ENCODE results near the gene OLIG1.

DNA sequence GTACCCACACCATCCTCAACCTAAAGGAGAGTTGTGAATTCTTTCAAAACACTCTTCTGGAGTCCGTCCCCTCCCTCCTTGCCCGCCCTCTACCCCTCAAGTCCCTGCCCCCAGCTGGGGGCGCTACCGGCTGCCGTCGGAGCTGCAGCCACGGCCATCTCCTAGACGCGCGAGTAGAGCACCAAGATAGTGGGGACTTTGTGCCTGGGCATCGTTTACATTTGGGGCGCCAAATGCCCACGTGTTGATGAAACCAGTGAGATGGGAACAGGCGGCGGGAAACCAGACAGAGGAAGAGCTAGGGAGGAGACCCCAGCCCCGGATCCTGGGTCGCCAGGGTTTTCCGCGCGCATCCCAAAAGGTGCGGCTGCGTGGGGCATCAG lies 44.8 kb upstream of the OLIG1 start:
- TF ChIP-seq, protein P1, sequence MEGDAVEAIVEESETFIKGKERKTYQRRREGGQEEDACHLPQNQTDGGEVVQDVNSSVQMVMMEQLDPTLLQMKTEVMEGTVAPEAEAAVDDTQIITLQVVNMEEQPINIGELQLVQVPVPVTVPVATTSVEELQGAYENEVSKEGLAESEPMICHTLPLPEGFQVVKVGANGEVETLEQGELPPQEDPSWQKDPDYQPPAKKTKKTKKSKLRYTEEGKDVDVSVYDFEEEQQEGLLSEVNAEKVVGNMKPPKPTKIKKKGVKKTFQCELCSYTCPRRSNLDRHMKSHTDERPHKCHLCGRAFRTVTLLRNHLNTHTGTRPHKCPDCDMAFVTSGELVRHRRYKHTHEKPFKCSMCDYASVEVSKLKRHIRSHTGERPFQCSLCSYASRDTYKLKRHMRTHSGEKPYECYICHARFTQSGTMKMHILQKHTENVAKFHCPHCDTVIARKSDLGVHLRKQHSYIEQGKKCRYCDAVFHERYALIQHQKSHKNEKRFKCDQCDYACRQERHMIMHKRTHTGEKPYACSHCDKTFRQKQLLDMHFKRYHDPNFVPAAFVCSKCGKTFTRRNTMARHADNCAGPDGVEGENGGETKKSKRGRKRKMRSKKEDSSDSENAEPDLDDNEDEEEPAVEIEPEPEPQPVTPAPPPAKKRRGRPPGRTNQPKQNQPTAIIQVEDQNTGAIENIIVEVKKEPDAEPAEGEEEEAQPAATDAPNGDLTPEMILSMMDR (IDR thresholded peaks at IDR 0.05; ENCODE audit: control extremely low read depth in 1 of 3, insufficient read depth in 1 of 3, low read depth in 1 of 3, low read length in 3 of 3): peak in 2 of 3 experiments; percentile 58 to 60; a peak in 3 of 4 replicates
- TF ChIP-seq POLR2AphosphoS5 (IDR thresholded peaks at IDR 0.05; ENCODE audit: low read depth, low read length) (no peak), ZNF274 (IDR thresholded peaks at IDR 0.05; ENCODE audit: borderline replicate concordance, extremely low read depth, low read length) (no peak), EGR1 (IDR thresholded peaks at IDR 0.05; ENCODE audit: borderline replicate concordance, low read depth, low read length) (no peak), KDM1A (IDR thresholded peaks at IDR 0.05; ENCODE audit: borderline replicate concordance, low read length) (no peak; the same call in 1 of the 2 replicates), SIN3A (conservative IDR thresholded peaks at IDR 0.05 in 1 of 2, IDR thresholded peaks at IDR 0.05 in 1 of 2; ENCODE audit: low read depth in 1 of 2, low read length in 2 of 2) (no peak), RXRA (IDR thresholded peaks at IDR 0.05; ENCODE audit: insufficient read depth, low read depth, low read length) (no peak), JUND (IDR thresholded peaks at IDR 0.05; ENCODE audit: low read length) (no peak), YY1 (IDR thresholded peaks at IDR 0.05; ENCODE audit: low read depth, low read length) (no peak), RAD21 (IDR thresholded peaks at IDR 0.05 in 1 of 2, conservative IDR thresholded peaks at IDR 0.05 in 1 of 2; ENCODE audit: low read depth in 2 of 2, low read length in 2 of 2) (peak; percentile 51 to 64; a peak in 3 of 4 replicates), CREB1 (IDR thresholded peaks at IDR 0.05) (no peak), POLR2A (IDR thresholded peaks at IDR 0.05; ENCODE audit: control extremely low read depth in 1 of 2, low read depth in 2 of 2, low read length in 2 of 2) (no peak), BCL11A (IDR thresholded peaks at IDR 0.05; ENCODE audit: low read depth in 2 of 2, low read length in 2 of 2) (no peak)
- TF ChIP-seq, protein P2, sequence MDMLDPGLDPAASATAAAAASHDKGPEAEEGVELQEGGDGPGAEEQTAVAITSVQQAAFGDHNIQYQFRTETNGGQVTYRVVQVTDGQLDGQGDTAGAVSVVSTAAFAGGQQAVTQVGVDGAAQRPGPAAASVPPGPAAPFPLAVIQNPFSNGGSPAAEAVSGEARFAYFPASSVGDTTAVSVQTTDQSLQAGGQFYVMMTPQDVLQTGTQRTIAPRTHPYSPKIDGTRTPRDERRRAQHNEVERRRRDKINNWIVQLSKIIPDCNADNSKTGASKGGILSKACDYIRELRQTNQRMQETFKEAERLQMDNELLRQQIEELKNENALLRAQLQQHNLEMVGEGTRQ (IDR thresholded peaks at IDR 0.05; ENCODE audit: low read length): no peak

All from H1 (cell line).